ENCODE results near the gene GAS7.

GAS7 gene

DNA sequence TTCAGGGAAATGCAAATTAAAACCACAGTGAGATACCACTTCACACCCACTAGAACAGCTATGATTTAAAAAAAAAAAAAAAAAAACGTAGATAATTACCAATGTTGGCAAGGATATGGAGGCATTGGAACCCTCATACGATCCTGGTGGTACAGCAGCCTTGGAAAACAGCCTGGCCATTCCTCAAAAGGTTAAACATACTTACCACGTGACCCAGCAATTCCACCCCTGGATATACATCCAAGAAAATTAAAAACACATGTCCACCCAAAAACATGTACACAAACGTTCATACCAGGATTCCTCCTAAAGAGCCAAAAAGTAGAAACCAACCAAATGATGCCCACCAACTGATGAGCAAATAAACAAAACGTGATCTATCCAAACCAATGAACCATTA, 68.1 kb downstream of the GAS7 start:
- DNase-seq = no peak

DNA sequence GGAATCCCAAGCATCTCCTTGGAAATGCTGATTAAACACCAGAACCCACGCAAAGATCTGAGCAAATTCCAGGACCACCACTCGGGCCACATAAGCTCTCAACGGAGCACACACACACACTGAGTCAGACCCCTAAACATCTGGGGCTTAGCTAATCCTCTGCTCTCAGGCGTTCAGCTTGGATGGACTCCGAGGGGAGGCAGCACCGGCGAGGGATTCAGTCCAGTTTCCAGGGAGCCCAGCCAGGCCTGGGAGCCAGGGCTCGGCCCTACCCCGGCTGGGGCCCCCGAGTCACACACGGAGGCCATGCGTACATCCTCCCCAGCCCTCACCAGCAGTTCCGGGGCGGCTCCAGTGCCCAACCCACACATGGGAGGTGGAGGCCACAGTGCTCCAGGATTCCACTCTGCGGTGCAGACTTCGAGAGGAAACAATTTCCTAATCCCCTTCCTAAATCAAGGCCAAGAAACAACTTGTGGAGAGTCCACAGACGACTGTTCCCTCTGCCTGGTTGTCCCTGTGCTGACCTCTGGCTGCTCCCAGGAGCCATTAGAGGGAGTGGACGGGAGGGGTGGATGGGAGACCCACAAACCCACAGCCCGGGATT, 70.5 kb downstream of the GAS7 start:
- DNase-seq = no peak

DNA sequence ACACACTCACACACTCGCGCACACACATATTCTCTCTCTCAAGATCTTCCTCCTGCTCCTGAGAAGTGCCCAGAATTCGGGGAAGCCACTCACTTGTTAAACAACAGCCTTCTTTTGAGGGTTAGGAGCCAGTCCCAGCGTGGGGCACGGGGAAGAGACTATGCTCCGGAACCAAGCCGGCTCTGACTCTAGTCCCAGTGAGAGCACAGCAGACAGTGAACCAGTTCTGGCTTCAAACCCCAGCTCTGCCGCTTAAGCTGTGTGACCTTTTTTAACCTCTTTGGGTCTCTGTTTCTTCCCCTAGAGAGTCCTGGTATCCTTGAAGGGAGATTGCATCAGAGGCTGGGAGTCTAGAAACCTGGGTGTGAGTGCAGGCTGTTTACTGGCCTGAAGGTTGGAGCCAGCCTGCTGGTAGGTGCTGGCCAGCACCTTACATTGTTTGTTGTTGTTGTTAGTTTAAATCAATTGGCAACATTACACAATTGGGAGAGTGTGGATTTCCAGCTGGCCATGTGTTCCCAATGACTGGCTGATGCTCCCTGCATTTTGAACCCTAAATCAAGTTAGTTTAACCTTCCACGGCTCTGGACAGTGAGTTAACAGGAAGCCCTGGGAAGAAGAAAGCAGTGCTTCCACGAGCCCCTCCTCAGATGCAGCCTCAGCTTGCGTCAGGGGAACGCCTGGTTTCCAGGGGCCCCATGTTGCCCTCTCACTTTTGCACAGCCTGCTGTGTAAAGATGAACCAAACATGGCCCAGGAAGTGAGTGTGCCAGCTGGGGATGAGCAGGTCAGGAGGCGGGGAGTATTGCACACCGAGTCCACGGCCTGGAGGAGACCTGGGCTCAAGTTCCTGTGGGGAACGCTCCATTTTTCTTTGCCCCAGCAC, 71.5 kb downstream of the GAS7 start:
- no peak for DNase-seq

DNA sequence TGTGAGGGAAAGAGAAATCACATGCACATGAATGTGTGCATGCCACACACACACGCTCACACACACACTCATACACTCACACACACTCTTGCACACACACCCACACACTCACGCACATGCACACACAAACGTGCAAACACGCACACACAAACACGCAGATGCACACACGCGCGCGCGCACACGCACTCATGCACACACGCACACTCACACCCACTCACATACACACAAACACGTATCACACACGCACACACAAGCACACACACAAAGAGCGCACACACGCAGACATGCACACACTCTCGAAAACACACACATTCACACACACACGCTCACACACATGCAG, 72.2 kb downstream of the GAS7 start:
- DNase-seq = no peak

DNA sequence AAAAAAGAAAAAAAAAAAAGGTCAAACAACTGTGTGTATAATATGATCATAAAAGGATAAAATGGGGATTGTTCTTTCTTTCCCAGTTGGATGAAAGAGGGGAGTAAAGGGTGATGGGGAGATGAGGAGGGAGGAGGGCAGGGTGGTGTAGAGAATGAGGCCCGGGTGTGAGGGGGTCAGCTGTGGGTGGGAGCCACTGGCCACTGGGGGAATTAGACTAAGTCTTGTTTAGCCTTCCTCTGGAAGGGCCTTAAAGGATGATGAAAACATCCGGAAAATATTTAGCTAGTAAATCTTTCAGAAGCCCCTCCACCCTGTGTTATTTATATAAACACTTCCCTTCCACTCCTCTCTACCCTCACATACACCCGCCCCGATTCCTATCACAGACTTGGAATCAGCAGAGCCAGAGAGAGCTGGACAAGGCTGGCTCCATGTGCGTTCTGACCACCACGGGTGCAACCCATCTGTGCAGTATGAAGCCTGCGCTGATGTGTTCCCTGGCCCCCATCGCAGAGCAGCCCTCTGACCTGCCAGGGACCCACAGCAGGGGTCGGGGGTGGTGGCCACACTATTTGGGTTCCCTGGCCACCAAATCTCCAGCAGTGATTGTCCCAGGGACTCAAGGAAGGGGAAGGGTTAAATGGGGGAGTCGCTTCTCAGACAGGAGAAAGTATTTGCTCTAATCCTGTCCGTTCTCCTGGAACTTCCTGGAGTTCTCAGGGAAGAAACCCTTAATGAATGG, 72.7 kb downstream of the GAS7 start:
- no peak for DNase-seq

DNA sequence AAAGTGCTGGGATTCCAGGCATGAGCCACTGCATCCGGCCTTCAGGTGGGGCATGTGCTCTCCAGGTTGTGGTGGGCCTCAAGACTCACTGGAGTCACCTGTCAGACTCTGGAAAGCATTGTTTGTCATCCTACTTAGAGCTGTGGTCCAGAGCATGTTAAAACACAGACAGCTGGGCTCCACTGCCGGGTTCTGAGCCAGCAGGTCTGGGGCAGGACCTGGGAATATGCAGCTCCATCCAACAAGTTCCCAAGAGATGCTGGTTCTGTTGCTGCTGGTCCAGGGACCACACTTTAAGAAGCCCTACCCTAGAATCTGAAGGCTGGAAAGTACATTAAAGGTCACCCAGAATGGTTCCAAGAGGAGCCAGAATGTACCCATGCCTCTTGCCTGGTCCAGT, 75.3 kb downstream of the GAS7 start:
- no peak for DNase-seq

DNA sequence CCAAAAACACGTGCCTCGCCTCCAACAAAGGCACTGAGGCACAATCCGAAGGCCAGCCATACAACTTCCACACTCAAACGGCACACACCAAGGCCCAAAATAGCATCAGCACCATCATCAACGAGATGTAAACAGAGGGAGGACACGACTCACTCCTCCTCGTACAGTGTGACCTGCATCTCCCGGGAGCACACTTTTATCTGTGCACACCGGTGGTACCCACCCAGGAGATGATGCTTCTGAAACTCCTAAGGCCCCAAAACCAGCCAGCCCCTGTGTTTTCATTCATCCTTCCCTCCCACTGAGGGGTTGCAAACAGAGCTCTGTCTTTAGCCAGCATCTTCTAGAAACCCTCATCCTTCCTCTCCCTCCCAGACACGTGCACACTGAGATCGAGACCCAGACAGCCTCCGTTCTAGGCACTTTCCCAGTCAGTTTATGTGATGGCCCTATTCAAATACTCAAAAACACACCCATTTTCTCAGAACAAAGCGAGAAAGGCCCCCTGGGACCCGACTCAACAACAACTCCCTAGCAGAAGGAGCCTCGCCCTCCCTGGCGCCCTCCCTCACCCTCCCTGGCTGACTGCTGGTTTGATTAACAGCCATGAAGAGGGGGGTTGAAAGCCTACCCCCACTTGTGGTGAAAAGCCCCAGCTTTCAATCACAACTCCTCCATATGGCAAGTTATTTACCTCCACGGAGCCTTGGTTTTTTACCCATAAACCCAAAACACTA, 76.3 kb downstream of the GAS7 start:
- no peak for DNase-seq

DNA sequence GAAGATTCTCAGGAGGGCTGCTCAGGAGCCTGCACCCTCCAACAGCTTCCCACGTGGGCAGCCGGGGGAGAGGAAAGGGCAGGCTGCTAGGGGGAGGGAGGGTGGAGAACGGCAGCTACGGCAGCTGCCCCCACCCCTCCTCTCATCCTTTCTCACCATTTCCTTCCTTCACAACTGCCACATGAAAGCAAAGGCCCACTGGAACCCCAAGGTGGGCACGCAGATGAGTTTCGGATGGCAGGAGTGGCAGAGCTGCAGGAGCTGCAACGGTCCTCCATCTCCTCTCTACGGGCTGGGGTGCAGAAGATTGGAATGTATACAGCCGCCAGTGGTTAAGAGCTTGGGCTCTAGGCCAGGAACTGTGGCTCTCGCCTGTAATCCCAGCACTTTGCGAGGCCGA, 77.7 kb downstream of the GAS7 start:
- no peak for DNase-seq

DNA sequence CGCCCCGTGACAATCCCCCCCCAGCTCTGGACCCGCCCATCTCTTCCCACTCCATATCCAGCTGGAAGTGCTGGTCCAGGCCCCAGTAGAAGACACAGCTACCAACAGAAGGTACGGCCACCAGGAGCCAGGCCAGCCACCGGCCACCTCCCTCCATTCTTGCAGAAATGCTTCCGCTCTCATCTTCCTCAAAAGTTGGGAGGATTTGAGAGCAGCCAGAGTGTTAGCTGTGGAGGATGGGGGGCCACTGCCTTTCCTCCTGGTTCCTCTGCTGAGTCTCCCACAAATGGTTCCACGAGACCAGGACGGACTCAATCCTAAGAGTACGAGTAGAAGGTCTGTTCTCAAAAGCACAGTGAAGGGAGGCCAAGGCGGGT, 78.3 kb downstream of the GAS7 start:
- no peak for DNase-seq

DNA sequence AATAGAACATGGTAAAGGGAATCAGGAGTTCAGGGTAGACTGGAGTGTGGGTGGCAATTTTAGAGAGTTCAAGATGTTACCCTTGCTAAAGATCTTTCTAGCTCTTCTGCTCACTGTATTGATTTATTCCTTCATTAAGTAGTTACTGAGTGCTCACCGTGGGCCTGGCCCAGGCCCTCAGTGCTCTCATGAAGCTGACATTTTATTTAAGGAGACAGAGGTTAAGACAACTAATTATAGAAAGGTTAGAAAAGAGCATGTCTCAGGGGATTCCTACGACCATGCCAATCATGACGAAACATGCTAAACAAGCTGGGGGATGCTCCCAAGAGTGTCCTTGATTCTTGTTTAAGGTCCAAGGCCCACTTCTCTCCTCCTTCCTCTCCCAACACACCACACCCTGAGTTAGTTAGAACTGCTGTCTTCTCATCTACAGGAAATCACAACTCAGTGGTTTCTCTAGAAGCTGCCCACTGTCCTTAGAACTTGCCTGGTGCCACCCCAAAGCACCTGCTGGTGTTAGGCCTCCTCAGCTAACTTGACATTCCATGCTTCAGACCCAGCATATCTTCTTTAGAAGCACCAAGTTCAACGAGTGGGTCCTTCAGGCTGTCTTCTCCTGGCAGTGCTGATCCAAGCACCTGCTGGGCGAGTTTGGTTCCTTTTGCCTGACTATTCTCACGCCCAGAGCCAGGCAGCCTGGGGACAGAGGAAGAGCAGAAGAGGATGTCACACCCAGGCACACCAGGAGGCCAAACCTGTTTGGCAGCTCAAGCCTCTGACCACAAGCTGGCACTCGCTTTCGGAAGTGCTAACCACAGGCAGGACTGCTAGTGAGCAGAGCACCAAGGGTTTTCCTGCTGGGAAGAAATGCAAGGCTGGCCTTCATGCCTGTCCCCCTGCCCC, 79.0 kb downstream of the GAS7 start:
- DNase-seq = no peak

DNA sequence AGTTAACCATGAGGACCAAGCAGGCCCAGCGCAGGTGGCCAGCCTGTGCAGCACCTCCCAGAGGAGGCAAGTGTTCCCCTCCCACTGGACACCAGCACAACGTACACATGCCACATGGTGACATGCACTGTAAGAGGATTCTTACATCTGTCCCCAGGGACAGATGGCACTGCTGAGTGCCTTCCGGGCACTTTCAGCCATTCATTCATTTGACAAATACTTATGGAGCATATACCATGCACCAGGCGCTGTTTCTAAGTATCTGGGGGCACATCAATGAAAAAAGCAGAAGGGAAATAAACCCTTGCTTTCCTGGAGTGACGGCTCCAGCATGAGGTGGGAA, 79.6 kb downstream of the GAS7 start:
- no peak for DNase-seq

DNA sequence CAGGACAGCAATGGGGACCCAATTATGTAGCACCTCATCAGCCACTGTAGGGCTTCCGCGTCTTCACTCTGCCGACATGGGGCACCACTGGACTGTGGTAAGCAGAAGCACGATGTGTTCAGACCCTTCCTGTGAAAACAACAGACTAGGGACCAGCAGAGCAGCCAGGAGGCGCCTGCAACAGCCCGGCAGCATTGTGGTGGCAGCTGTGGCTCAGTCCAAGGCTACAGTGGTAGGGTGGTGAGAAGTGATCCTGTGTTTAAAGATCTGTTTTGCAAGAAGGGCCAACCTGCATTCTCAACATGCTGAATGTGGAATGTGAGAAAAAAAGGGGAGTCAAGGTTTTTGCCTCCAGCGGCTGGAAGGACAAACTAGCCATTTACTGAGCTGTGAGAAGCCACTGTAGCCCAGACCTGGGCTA, 80.8 kb downstream of the GAS7 start:
- DNase-seq = no peak

DNA sequence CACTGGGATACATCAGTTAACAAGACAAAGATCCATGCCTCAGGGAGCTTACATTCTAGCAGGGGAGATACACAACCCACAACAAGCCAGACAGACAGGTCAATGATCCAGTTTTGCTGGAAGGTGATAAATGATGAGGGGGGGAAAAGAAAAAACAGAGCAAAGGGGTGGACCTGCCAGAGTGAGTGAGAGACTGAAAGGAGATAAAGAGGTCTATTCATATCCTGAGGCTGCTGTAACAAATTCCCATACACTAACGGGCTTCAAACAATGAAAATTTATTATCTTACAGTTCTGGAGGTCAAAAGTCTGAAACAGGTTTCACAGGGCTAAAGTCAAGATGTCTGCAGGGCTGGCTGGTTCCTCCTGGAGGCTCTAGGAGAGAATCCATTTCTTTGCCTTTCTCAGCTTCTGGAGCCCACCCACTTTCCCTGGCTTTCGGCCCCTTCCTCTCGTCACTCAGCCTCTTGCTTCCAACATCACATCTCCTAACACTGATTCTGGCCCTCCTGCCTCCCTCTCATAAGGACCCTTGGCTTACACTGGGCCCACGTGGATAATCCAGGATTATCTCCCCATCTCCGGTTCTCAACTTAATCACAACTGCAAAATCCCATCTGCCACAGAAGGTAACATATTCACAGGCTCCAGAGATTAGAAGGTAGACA, 81.5 kb downstream of the GAS7 start:
- DNase-seq = no peak

DNA sequence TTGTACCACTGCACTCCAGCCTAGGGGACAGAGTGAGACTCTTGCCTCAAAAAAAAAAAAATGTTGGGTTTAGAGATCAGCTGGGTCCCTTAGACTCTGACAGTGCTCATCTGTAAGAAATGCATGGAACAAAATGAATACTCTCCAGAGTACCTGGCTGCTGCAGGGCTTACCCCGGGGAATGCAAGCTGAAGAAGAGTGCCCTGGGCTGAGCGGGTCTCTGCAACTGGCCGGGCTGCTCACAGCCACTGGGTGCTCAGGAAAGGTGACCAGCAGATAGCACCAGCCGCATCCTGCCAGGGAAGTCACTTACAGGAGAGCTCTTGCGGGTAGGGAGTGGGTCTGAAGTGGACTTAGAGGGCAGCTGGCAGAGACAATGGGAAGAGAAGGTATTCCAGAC, 82.1 kb downstream of the GAS7 start:
- no peak for DNase-seq

DNA sequence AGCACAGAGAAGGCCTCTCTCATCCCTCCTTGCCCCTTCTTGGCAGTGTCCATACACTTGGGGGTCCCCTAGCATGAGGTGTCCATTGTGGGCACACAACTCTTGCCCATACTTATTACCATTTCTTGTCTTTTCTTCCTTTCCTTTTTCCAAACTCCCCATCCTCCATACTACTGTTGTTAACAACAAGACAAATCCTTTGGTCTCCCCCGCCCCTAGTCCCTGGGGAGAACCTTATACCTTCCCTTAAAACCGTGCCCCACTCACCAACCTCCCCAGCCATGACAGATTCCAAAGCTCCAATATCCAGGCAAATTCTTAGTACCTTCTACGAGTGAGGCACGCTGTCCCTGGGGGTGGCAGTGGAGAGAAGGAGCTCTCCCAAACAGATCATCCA, 82.9 kb downstream of the GAS7 start:
- no peak for DNase-seq

DNA sequence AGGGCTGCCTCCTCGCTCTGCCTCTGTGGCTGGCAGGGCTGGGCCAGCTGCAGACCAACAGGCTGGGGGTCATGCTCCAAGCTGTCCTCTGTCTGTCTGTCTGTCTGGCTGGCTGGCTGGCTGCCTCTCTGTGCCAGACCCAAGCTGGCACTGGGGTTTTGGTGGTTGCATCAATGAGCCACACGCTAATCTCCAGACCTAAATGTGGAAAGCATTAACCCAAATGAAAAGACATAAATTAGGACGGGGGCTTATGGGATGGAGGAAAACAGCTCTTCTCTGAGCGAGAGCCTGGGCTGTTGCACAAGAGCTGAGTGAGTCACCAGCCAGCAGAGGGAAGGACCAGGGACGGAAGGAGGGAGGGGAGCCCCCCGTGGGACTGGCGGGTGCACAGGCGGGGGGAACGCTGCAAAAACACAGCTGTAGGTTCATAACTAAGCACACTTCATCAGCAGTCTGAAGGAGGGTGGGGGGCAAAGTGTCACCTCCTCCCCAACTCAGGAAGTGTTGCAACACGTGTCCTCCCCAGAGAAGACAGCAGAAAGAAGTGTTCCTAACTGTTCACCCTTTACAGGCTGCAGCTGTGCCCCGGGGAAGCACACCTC, 83.4 kb downstream of the GAS7 start:
- peak; percentile 22 for DNase-seq

DNA sequence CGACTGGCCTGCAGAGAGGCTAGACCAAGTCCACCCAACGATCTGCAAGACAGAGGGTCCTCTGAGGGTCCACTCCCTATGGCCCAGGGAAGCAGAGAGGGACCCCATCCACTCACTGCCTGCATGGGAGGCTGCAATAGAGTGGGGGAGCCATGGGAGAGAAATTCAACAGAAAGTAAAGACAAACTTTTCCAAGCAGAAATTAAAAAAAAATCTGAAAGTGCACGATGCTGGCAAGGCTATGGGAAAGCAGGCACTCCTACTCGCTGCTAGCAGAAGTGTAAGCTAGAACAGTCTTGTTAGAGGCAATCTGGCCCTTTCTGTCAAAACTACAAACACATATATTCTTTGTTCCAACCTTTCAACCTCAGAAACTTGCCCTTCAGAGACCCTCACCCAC, 85.4 kb downstream of the GAS7 start:
- no peak for DNase-seq

DNA sequence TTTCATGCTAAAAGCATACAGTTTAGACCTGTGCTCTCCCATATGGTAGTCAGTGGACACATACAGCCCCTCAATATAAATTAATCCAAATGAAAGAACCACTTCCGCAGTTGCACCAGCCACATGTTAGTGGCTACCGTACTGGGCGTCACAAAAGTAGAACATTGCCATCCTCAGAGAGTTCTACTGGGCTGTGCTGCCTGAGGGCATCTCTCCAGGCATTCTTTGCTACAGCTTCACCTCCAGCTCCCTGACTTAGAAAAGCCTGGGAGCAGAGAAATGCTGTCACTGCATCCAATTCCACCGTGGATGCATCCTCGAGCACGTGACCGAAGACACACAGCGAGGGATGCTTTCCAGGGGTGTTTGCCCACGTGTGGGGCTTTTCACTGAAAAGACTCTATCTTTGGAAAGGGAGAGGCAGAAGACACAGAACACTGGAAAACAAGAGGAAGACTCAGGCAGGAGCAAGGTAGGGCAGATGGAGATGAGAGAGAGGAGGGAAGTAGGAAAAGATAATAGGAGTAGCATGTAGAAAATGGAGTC, 86.4 kb downstream of the GAS7 start:
- DNase-seq = no peak

DNA sequence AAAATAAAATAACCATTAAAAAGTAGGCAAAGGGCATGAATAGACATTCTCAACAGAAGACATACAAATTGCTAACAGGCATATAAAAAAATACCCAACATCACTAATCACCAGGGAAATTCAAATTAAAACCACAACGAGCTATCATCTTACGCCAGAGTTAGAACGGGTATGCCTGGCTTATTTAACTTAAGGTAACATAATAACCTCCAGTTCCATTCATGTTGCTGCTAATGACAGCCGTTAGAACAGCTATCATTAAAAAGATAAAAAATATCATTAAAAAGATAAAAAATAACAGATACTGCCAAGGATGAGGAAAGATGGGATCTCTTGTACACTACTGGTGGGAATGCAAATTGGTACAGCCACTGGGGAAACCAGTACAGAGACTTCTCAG, 89.3 kb downstream of the GAS7 start:
- no peak for DNase-seq

DNA sequence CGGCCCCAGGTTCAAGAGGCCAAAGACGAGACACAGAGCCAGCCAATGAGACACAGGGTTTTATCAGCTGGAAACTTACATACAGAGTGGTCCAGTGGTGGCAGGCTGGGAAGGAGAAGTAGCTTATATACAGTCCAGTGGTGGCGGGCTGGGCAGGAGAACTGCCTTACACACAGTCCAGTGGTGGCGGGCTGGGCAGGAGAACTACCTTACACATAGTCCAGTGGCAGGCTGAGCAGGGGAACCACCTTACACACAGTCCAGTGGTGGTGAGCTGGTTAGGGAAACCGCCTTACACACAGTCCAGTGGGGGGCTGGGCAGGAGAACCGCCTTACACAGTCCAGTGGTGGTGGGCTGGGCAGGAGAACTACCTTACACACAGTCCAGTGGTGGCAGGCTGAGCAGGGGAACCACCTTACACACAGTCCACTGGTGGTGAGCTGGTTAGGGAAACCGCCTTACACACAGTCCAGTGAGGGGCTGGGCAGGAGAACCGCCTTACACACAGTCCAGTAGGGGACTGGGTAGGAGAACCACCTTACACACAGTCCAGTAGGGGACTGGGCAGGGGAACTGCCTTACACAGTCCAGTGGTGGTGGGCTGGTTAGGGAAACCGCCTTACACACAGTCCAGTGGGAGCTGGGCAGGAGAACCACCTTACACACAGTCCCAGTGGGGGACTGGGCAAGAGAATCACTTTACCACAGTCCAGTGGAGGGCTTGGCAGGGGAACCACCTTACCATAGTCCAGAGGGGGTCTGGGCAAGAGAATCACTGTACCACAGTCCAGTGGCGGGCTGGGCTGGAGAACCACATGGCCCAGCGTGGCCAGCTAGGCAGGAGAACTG, 90.9 kb downstream of the GAS7 start:
- DNase-seq = no peak

All from OCI-M1 (cell line).